Neural crest cell (in vitro differentiated cells): ENCODE measurements around the gene POU2F1. TPM values are rescaled to one million over a fixed set of nuclear protein-coding genes. Genes with fewer than 3 reads are reported as not detected.

Source experiments
- DNase-seq: peaks from one replicate; pipeline ENCODE4 v3.0.0; 2021; ENCODE audit warnings: low read depth, mixed read lengths, low spot score
- H3K27ac Mint-ChIP-seq: one replicate; pipeline ENCODE4 v1.8.0; 2021; ENCODE audit warnings: mild to moderate bottlenecking, mixed read lengths; ENCODE audit not compliant: unreplicated experiment
- H3K27me3 Mint-ChIP-seq: 2 replicates; pipeline ENCODE4 v1.8.0; 2021; ENCODE audit warnings: low read depth, mild to moderate bottlenecking, mixed read lengths
- H3K36me3 Mint-ChIP-seq: 2 replicates; pipeline ENCODE4 v1.8.0; 2021; ENCODE audit warnings: low read depth, mild to moderate bottlenecking, mixed read lengths
- H3K4me1 Mint-ChIP-seq: 2 replicates; pipeline ENCODE4 v1.8.0; 2021; ENCODE audit warnings: mixed read lengths
- H3K4me3 Mint-ChIP-seq: one replicate; pipeline ENCODE4 v1.8.0; 2021; ENCODE audit warnings: mild to moderate bottlenecking, mixed read lengths
- H3K9me3 Mint-ChIP-seq: 2 replicates; pipeline ENCODE4 v1.8.0; 2021; ENCODE audit warnings: mixed read lengths
- total RNA-seq: library from RNA; stranded (reverse); gene quantifications from 2 replicates; pipeline ENCODE4 v1.2.1, GENCODE V29; 2021
- TF ChIP-seq, protein P1 (sequence below): fragments of 200-600 bp; sonication (generic); conservative IDR thresholded peaks from 2 replicates; pipeline ENCODE4 v1.5.0; 2021; ENCODE audit warnings: antibody characterized with exemption, mild to moderate bottlenecking

Gene POU2F1
- total RNA-seq, 1 donor from 2014 or later = 40.1 TPM

DNA sequence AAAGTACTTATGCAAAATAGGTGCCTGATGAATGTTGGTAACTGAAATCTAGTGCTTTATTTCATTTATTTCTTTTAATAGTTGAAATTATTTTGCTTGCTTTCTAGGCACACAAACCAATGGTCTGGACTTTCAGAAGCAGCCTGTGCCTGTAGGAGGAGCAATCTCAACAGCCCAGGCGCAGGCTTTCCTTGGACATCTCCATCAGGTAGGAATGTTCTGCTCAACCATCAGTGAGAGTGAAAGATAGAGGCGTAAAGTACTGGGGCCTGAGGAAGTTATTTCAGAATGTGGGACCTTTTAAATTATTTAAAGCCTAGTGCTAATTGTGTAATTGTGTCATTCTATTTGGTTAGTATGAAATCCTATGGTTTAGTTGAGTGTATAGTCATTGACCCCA lies 144.7 kb downstream of the POU2F1 start:
- peak overlapping the region; percentile 38 for H3K27ac Mint-ChIP-seq

DNA sequence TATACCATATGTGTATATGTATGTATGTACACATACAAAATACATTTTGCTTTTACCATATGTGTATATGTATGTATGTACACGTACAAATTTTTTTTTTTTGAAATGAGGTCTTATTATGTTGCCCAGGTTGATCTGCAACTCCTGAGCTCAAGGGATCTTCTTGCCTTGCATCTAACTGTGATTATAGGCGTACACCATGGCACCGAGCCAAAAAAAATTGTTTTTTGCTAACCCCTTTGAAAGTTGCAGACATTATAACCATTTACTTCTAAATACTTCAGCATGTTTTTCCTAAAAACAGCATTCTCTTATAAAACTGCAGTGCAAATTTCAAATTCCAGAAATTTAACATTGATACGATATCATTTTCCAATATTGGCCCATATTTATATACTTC lies 147.0 kb downstream of the POU2F1 start:
- TF ChIP-seq, protein P1, sequence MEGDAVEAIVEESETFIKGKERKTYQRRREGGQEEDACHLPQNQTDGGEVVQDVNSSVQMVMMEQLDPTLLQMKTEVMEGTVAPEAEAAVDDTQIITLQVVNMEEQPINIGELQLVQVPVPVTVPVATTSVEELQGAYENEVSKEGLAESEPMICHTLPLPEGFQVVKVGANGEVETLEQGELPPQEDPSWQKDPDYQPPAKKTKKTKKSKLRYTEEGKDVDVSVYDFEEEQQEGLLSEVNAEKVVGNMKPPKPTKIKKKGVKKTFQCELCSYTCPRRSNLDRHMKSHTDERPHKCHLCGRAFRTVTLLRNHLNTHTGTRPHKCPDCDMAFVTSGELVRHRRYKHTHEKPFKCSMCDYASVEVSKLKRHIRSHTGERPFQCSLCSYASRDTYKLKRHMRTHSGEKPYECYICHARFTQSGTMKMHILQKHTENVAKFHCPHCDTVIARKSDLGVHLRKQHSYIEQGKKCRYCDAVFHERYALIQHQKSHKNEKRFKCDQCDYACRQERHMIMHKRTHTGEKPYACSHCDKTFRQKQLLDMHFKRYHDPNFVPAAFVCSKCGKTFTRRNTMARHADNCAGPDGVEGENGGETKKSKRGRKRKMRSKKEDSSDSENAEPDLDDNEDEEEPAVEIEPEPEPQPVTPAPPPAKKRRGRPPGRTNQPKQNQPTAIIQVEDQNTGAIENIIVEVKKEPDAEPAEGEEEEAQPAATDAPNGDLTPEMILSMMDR = no peak
- no peaks in the 10 kb centered on the region for H3K27me3 Mint-ChIP-seq
- no peak overlapping the region for H3K27ac Mint-ChIP-seq
- no peaks in the 10 kb centered on the region for H3K9me3 Mint-ChIP-seq
- peaks cover 5% of the 10 kb centered on the region for H3K4me1 Mint-ChIP-seq
- peaks cover 2% of the 10 kb centered on the region for H3K36me3 Mint-ChIP-seq
- no peak overlapping the region for H3K4me3 Mint-ChIP-seq
- no peak for DNase-seq

More for the DNA sequence above, 144.7 kb downstream of the POU2F1 start:
- Mint-ChIP-seq H3K4me3 (no peak overlapping the region), H3K4me1 (no peaks in the 10 kb centered on the region), H3K36me3 (peaks cover 2% of the 10 kb centered on the region), H3K9me3 (no peaks in the 10 kb centered on the region), H3K27me3 (no peaks in the 10 kb centered on the region)
- TF ChIP-seq, protein P1 = no peak
- DNase-seq = no peak

DNA sequence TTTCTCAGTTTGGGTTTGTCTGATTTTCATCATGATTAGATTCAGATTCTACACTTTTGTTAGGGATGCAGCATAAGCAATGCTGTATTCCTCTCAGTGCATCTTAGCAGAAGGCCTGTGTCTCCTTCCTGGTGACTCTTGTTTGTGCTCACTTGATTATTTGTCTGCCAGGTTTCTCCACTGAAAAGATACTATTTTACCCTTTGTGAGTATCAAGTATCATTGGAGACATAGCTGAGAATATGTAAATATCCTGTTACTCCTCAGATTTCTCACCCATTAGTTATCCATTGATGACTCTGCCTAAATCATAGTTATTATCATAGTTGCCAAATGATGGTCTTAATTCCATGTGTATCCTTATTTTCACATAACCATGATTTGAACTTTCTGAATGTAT lies 148.5 kb downstream of the POU2F1 start:
- no peaks in the 10 kb centered on the region for H3K9me3 Mint-ChIP-seq
- H3K27me3 Mint-ChIP-seq = no peaks in the 10 kb centered on the region
- H3K4me1 Mint-ChIP-seq = peaks cover 5% of the 10 kb centered on the region
- H3K36me3 Mint-ChIP-seq = peaks cover 2% of the 10 kb centered on the region
- no peak overlapping the region for H3K4me3 Mint-ChIP-seq
- no peak for DNase-seq
- no peak overlapping the region for H3K27ac Mint-ChIP-seq
- TF ChIP-seq, protein P1 = no peak

DNA sequence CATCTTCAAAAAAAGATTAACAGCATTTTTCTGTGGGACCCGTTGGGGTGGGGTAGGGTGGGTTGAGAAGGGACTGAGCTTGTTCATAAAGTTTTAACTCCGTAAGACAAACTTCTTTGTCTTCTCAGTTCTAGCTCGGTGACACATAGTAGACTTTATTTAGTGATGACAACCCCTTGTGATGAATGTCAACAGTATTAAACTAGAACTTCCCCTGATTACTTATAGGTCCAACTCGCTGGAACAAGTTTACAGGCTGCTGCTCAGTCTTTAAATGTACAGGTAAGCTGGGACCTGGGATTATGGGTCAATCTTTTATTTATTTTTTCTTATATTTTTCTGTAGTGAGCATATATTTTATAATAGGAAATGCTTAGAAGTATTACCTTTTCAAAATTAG lies 149.2 kb downstream of the POU2F1 start:
- H3K27me3 Mint-ChIP-seq = no peaks in the 10 kb centered on the region
- H3K9me3 Mint-ChIP-seq = no peaks in the 10 kb centered on the region
- H3K36me3 Mint-ChIP-seq = peaks cover 2% of the 10 kb centered on the region
- TF ChIP-seq, protein P1 = no peak
- DNase-seq = no peak
- no peak overlapping the region for H3K27ac Mint-ChIP-seq
- no peak overlapping the region for H3K4me3 Mint-ChIP-seq
- H3K4me1 Mint-ChIP-seq = peaks cover 5% of the 10 kb centered on the region

DNA sequence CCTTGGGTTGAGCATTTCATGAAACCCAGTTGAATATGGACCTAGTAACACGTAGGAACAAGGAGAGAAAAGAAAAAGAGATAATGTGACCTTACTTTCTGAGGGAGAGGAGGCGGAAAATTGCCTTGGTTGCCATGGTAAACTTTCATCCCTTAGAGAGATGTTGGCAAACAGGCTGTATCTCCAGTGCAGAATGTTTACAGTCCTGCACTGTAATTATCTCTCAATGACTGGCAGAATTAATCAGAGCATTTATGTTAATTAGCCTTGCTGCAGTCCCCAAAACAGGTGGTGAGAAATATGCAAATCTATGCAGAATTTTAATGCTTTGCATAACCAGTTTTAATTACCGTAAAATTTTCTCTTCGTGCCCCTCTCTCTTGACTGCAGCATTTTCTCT lies 150.3 kb downstream of the POU2F1 start:
- Mint-ChIP-seq H3K9me3 (no peaks in the 10 kb centered on the region), H3K27ac (no peak overlapping the region), H3K27me3 (no peaks in the 10 kb centered on the region), H3K4me1 (peaks cover 5% of the 10 kb centered on the region), H3K4me3 (no peak overlapping the region), H3K36me3 (peaks cover 2% of the 10 kb centered on the region)
- DNase-seq = no peak
- TF ChIP-seq, protein P1 = no peak

DNA sequence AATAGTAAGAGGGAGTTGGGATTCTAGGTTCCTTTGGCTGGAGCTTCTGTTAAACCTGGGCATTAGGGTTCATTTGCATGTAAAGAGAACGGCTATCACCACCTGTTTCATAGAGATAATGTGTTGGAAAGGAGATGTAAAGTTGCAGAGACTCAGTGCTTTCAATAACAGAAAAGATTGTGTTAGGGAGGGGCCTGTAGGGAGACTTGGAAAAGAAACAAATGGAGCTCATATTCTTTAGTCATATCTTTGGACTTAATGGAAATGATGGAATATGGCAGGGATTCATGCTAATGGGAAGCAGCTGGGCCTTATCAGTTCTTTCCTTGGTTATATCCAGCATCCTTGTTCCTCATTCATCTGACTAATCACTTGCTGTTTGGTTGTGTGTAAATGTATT lies 152.7 kb downstream of the POU2F1 start:
- Mint-ChIP-seq H3K36me3 (peaks cover 11% of the 10 kb centered on the region), H3K4me1 (peaks cover 5% of the 10 kb centered on the region), H3K27ac (no peak overlapping the region), H3K4me3 (no peak overlapping the region), H3K9me3 (no peaks in the 10 kb centered on the region), H3K27me3 (no peaks in the 10 kb centered on the region)
- no peak for DNase-seq
- TF ChIP-seq, protein P1 = no peak
